ENCODE results near the gene ANKHD1. TPM values are rescaled to one million over a fixed set of nuclear protein-coding genes. Genes with fewer than 3 reads are reported as not detected.

Gene ANKHD1
- total RNA-seq, 1 donor from 2014 or later: 82.3 TPM

DNA sequence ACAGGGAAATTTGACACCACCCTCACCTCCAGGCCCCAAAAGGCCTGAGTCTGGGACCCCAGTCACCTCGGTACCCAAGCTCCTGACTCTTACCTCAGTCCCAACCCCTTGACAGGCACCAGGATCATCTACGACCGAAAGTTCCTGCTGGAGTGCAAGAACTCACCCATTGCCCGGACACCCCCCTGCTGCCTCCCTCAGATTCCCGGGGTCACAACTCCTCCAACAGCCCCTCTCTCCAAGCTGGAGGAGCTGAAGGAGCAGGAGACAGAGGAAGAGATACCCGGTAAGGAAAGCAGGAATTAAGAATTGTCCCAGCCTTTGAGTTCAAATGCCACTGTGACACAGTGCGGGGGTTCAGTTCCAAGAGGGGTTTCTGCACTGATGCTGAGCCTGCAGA is 147.2 kb downstream of the ANKHD1 start:
- peaks cover 37% of the 10 kb centered on the region for H3K4me1 Mint-ChIP-seq (ENCODE audit: unreplicated experiment)
- peak overlapping the region; percentile 93 for H3K27ac Mint-ChIP-seq (ENCODE audit: unreplicated experiment)
- peak overlapping the region; percentile 74 for H3K4me3 Mint-ChIP-seq (ENCODE audit: unreplicated experiment)
- peak; percentile 54 for DNase-seq (ENCODE audit: extremely low spot score, unreplicated experiment)
- no peaks in the 10 kb centered on the region for H3K27me3 Mint-ChIP-seq (ENCODE audit: unreplicated experiment)
- peaks cover 38% of the 10 kb centered on the region for H3K36me3 Mint-ChIP-seq (ENCODE audit: unreplicated experiment)
- H3K9me3 Mint-ChIP-seq (ENCODE audit: unreplicated experiment): no peaks in the 10 kb centered on the region
- TF ChIP-seq, protein P1, sequence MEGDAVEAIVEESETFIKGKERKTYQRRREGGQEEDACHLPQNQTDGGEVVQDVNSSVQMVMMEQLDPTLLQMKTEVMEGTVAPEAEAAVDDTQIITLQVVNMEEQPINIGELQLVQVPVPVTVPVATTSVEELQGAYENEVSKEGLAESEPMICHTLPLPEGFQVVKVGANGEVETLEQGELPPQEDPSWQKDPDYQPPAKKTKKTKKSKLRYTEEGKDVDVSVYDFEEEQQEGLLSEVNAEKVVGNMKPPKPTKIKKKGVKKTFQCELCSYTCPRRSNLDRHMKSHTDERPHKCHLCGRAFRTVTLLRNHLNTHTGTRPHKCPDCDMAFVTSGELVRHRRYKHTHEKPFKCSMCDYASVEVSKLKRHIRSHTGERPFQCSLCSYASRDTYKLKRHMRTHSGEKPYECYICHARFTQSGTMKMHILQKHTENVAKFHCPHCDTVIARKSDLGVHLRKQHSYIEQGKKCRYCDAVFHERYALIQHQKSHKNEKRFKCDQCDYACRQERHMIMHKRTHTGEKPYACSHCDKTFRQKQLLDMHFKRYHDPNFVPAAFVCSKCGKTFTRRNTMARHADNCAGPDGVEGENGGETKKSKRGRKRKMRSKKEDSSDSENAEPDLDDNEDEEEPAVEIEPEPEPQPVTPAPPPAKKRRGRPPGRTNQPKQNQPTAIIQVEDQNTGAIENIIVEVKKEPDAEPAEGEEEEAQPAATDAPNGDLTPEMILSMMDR (IDR thresholded peaks at IDR 0.05): no peak

DNA sequence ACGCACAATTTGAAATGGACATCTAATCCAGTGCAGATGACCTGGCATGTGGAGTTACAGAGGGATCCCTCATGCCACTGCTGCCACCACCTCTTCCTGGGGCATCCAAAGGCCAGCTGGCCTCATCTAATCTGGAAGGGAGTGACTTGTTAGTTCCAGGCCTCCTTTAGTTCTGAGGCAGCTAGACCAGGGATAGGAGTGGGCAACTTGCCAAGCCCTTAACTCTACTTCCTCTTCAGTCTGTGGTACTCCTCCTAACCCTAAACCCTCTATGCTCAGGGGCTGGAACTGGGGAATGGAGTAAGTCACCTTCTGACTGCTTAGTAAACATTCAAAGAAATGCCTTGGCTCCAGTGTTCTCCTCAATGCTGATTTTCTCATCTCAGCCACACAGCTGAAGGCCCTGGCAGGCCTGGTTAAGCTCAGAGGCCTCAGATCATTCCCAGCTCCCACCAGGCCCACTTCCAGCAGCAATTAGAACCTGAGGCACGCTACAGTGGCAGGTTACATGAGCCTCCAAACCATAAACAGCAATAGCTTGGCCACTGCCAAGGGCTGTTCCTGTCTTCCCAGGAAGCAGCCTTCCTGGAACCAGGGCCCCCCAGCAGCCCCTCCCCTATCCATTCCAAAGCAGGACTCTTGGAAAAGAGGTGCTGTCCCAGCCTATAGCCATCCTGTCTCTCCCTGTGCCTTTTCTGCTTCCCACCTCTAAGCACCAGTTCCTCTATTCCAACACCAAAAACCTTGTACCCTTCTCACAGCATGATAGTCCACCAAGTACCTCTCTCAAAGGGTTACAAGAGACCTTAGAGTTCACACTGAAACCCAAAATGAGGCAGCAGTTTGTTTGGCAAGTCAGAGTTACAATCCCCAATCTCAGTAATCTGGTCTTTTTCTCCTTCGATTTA is 147.9 kb downstream of the ANKHD1 start:
- H3K36me3 Mint-ChIP-seq (ENCODE audit: unreplicated experiment): peaks cover 33% of the 10 kb centered on the region
- H3K27ac Mint-ChIP-seq (ENCODE audit: unreplicated experiment): peak overlapping the region; percentile 93

DNA sequence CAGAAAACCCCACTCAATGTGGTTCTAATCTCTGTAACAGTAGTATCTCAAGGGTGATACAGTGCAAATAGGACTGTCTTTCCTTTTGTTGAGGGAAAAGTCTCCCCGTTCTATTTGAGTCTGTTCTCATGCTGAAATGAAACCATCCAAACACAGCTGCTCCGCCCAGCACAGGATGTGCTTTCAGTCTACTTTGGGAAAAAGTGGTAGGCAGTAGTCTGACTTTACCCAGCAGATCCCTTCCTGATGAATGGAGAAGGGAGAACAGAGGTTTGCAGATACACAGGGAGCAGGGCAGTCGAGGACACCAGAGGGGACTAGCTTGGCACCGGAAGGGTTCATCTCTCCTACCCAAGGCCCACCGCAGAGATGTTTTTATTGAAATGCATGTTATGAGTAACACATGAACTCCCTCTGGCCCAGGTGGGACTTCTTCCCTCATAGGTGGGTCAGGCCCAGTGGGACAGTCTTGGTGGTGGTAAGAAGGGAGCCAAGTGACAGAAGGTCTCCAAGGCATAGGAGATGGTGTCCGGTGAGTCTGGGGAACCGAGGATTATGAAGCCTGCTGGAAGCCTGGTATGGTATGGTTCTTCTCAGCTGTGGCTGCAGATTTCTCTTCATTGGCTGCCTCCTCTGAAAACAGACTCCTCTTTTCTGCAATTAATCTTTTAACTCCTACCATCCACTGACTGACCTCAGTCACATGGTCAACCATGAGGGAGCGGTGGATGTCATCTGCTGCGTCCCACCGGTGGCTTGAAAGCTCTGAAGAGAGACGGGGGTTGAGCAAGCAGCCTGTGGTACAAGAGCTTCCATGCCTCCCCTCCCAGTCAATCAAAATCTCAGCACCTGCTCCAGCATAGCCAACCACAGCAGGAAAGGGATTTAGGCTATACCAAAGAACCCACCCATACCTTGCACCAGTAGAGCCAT is 148.8 kb downstream of the ANKHD1 start:
- H3K27ac Mint-ChIP-seq (ENCODE audit: unreplicated experiment): peak overlapping the region; percentile 93
- TF ChIP-seq, protein P1 (IDR thresholded peaks at IDR 0.05): no peak
- peaks cover 29% of the 10 kb centered on the region for H3K36me3 Mint-ChIP-seq (ENCODE audit: unreplicated experiment)
- peak; percentile 66 for DNase-seq (ENCODE audit: extremely low spot score, unreplicated experiment)
- H3K4me1 Mint-ChIP-seq (ENCODE audit: unreplicated experiment): peaks cover 48% of the 10 kb centered on the region
- H3K27me3 Mint-ChIP-seq (ENCODE audit: unreplicated experiment): no peaks in the 10 kb centered on the region
- no peak overlapping the region for H3K4me3 Mint-ChIP-seq (ENCODE audit: unreplicated experiment)
- no peaks in the 10 kb centered on the region for H3K9me3 Mint-ChIP-seq (ENCODE audit: unreplicated experiment)

More for the DNA sequence above, 147.9 kb downstream of the ANKHD1 start:
- peak overlapping the region; percentile 22 for H3K4me3 Mint-ChIP-seq (ENCODE audit: unreplicated experiment)
- H3K9me3 Mint-ChIP-seq (ENCODE audit: unreplicated experiment): no peaks in the 10 kb centered on the region
- no peaks in the 10 kb centered on the region for H3K27me3 Mint-ChIP-seq (ENCODE audit: unreplicated experiment)
- TF ChIP-seq, protein P1 (IDR thresholded peaks at IDR 0.05): no peak
- peaks cover 43% of the 10 kb centered on the region for H3K4me1 Mint-ChIP-seq (ENCODE audit: unreplicated experiment)
- peak; percentile 64 for DNase-seq (ENCODE audit: extremely low spot score, unreplicated experiment)

DNA sequence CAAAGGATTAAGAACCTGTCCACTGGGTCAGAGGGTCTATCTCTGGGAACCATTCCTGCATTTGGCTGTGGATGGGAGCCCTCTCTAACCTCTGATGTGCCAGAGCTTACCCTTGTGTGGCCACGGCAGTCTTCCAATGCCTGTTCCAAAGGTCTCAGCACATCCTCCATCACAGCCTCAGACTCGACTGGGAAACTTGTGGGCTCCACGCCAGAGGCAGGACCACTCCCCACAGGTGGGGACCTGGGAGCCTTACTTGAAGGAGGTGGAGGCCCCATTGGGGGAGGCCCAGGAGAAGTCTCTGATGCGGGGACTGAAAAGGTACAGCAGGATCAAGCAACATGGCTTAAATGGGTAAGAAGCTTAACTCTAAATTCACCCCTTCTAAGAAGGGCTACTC is 150.2 kb downstream of the ANKHD1 start:
- TF ChIP-seq, protein P1 (IDR thresholded peaks at IDR 0.05): no peak
- Mint-ChIP-seq H3K36me3 (ENCODE audit: unreplicated experiment) (peaks cover 29% of the 10 kb centered on the region), H3K9me3 (ENCODE audit: unreplicated experiment) (no peaks in the 10 kb centered on the region), H3K4me3 (ENCODE audit: unreplicated experiment) (no peak overlapping the region), H3K27me3 (ENCODE audit: unreplicated experiment) (no peaks in the 10 kb centered on the region), H3K4me1 (ENCODE audit: unreplicated experiment) (peaks cover 53% of the 10 kb centered on the region), H3K27ac (ENCODE audit: unreplicated experiment) (no peak overlapping the region)
- no peak for DNase-seq (ENCODE audit: extremely low spot score, unreplicated experiment)

Measured in osteocyte (in vitro differentiated cells).